ENCODE measurements around the gene RHOXF1. TPM values are rescaled to one million over a fixed set of nuclear protein-coding genes. Genes with fewer than 3 reads are reported as not detected.
A peak's percentile ranks its signal among the peaks of the same experiment; 100 is the strongest.
"Not testable (repeated sequence)": the region's sequence is repeated elsewhere in the genome, so short reads cannot be mapped to it uniquely, and the experiment has no call there.

RHOXF1 gene
- total RNA-seq, 1 experiment from 2014 or later: not detected

DNA sequence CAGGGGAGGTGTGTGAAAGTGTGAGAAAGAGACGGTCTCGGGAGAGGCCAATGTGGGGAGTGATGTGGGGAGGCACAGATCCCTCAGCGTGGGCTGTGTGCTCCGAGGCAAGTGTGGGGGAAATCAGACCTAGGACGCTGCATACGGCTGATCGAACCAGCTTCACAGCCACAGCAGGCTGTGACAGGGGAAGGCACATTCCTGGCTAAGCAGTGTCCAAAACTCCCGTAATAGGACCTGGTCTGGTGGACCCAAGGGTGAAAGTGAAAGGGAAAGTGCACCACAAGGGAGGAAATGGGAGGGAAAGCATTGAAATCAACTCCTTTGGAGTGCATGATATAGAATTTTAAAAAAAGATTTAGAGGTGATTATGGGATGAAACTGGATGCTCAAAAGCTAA, 31.8 kb upstream of the RHOXF1 start:
- H3K14ac ChIP-seq (ENCODE audit: insufficient read depth, low read length): no peak overlapping the region

DNA sequence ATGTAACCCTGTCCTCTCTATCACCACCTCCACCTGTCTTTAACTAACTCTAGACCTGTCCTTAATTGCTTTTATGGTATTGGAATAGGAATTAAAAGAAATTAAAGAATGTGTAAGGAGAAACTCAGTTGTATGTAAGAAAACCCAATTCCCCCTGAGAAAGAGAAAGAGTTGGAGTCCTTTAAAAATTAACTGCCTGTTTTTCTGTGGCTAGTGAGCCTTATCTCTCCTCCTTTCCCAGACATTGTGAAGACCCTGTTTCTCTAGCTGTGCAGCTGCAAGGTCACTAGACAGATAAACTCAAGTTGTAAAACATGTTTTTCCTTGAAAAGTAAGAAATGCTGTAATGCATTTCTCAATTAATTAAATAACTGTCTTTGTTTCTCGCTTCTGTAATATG, 30.6 kb upstream of the RHOXF1 start:
- H2BK12ac ChIP-seq (ENCODE audit: insufficient read length, low read depth, low read length); H4K5ac ChIP-seq (ENCODE audit: insufficient read length, low read depth, low read length); H2BK5ac ChIP-seq (ENCODE audit: insufficient read length, low read length); H3K79me2 ChIP-seq (ENCODE audit: insufficient read depth, low read length); H3K27ac ChIP-seq (ENCODE audit: insufficient read length, low read depth, low read length); H4K8ac ChIP-seq (replicated peaks; ENCODE audit: insufficient read length, low read depth, low read length); H3K23me2 ChIP-seq (ENCODE audit: insufficient read length, low read depth, low read length, poor library complexity, severe bottlenecking); H4K91ac ChIP-seq (ENCODE audit: insufficient read length, low read depth, low read length); H3K9ac ChIP-seq (ENCODE audit: extremely low read depth, insufficient read length, low read length); H3K14ac ChIP-seq (ENCODE audit: insufficient read depth, low read length); H3K56ac ChIP-seq (ENCODE audit: insufficient read length, low read depth, low read length); H2AK5ac ChIP-seq (ENCODE audit: insufficient read length, low read length); H3K27me3 ChIP-seq (ENCODE audit: insufficient read depth, low read length); H4K20me1 ChIP-seq (ENCODE audit: control insufficient read depth, insufficient read depth, insufficient read length); H3K4me1 ChIP-seq (ENCODE audit: insufficient read depth, low read length); H2AFZ ChIP-seq (ENCODE audit: low read length); H2BK20ac ChIP-seq (ENCODE audit: low read depth, low read length, poor library complexity, severe bottlenecking); H3K27me3 Mint-ChIP-seq (ENCODE audit: low read depth); H2BK15ac ChIP-seq (ENCODE audit: low read depth, low read length); H3K4me2 ChIP-seq (ENCODE audit: insufficient read depth, insufficient read length, low read length); H3T11ph ChIP-seq (ENCODE audit: low read length); H3K23ac ChIP-seq (ENCODE audit: insufficient read length, low read depth, low read length); H3K79me1 ChIP-seq (ENCODE audit: insufficient read depth, low read depth, low read length, poor library complexity, severe bottlenecking); DNase-seq; H3K18ac ChIP-seq (ENCODE audit: insufficient read length, low read depth, low read length); H3K4ac ChIP-seq (ENCODE audit: low read depth, low read length); H2BK120ac ChIP-seq (ENCODE audit: low read depth, low read length, poor library complexity, severe bottlenecking); H3K27ac Mint-ChIP-seq: not testable (repeated sequence)
- H3K4me1 Mint-ChIP-seq: peaks cover 11 to 14% of the 10 kb centered on the region in 2 experiments
- peaks cover 75 to 77% of the 10 kb centered on the region in 2 experiments for H3K9me3 Mint-ChIP-seq
- peaks cover 52% of the 10 kb centered on the region for H3K9me3 ChIP-seq (ENCODE audit: control insufficient read depth, low read depth, low read length)
- WGBS (ENCODE audit: extremely low coverage, insufficient read length, low lambda C conversion rate): no CpG with 5 or more reads among the region's 1 CpG
- peak overlapping the region in 1 of 2 experiments; percentile 12; a peak in 1 of 5 replicates for H3K4me3 Mint-ChIP-seq
- peaks cover 41 to 47% (median 43%) of the 10 kb centered on the region in 3 experiments for H3K36me3 Mint-ChIP-seq (ENCODE audit: insufficient read depth in 1 of 3, low read depth in 3 of 3)

More for the DNA sequence above, 31.8 kb upstream of the RHOXF1 start:
- no peaks in the 10 kb centered on the region for H4K20me1 ChIP-seq (ENCODE audit: control insufficient read depth, insufficient read depth, insufficient read length)
- no peak overlapping the region for H3K23ac ChIP-seq (ENCODE audit: insufficient read length, low read depth, low read length)
- Mint-ChIP-seq H3K27ac (no peak overlapping the region), H3K4me3 (no peak overlapping the region), H3K36me3 (ENCODE audit: insufficient read depth in 1 of 3, low read depth in 3 of 3) (peaks cover 38 to 47% (median 42%) of the 10 kb centered on the region in 3 experiments), H3K9me3 (peaks cover 63 to 65% of the 10 kb centered on the region in 2 experiments), H3K27me3 (ENCODE audit: low read depth) (peaks cover 2% of the 10 kb centered on the region), H3K4me1 (peaks cover 6 to 11% of the 10 kb centered on the region in 2 experiments)
- H2AFZ ChIP-seq (ENCODE audit: low read length): no peak overlapping the region
- no peak overlapping the region for H4K5ac ChIP-seq (ENCODE audit: insufficient read length, low read depth, low read length)
- H3K18ac ChIP-seq (ENCODE audit: insufficient read length, low read depth, low read length): no peak overlapping the region
- H2BK12ac ChIP-seq (ENCODE audit: insufficient read length, low read depth, low read length): no peak overlapping the region
- DNase-seq: no peak
- no peaks in the 10 kb centered on the region for H3K79me1 ChIP-seq (ENCODE audit: insufficient read depth, low read depth, low read length, poor library complexity, severe bottlenecking)
- H2BK20ac ChIP-seq (ENCODE audit: low read depth, low read length, poor library complexity, severe bottlenecking): no peak overlapping the region
- no peak overlapping the region for H2BK120ac ChIP-seq (ENCODE audit: low read depth, low read length, poor library complexity, severe bottlenecking)
- no peak overlapping the region for H3K56ac ChIP-seq (ENCODE audit: insufficient read length, low read depth, low read length)
- no peak overlapping the region for H2AK5ac ChIP-seq (ENCODE audit: insufficient read length, low read length)
- H3K4ac ChIP-seq (ENCODE audit: low read depth, low read length): no peak overlapping the region
- H3K9me3 ChIP-seq (ENCODE audit: control insufficient read depth, low read depth, low read length): peaks cover 52% of the 10 kb centered on the region
- TF ChIP-seq, protein P1, sequence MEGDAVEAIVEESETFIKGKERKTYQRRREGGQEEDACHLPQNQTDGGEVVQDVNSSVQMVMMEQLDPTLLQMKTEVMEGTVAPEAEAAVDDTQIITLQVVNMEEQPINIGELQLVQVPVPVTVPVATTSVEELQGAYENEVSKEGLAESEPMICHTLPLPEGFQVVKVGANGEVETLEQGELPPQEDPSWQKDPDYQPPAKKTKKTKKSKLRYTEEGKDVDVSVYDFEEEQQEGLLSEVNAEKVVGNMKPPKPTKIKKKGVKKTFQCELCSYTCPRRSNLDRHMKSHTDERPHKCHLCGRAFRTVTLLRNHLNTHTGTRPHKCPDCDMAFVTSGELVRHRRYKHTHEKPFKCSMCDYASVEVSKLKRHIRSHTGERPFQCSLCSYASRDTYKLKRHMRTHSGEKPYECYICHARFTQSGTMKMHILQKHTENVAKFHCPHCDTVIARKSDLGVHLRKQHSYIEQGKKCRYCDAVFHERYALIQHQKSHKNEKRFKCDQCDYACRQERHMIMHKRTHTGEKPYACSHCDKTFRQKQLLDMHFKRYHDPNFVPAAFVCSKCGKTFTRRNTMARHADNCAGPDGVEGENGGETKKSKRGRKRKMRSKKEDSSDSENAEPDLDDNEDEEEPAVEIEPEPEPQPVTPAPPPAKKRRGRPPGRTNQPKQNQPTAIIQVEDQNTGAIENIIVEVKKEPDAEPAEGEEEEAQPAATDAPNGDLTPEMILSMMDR (conservative IDR thresholded peaks at IDR 0.05): no peak
- no peak overlapping the region for H4K8ac ChIP-seq (replicated peaks; ENCODE audit: insufficient read length, low read depth, low read length)
- no peak overlapping the region for H4K91ac ChIP-seq (ENCODE audit: insufficient read length, low read depth, low read length)
- H3K9ac ChIP-seq (ENCODE audit: extremely low read depth, insufficient read length, low read length): no peak overlapping the region
- no peaks in the 10 kb centered on the region for H3K4me1 ChIP-seq (ENCODE audit: insufficient read depth, low read length)
- no peak overlapping the region for H3T11ph ChIP-seq (ENCODE audit: low read length)
- H3K4me2 ChIP-seq (ENCODE audit: insufficient read depth, insufficient read length, low read length): no peak overlapping the region
- no peaks in the 10 kb centered on the region for H3K79me2 ChIP-seq (ENCODE audit: insufficient read depth, low read length)
- H2BK15ac ChIP-seq (ENCODE audit: low read depth, low read length): no peak overlapping the region
- no peaks in the 10 kb centered on the region for H3K23me2 ChIP-seq (ENCODE audit: insufficient read length, low read depth, low read length, poor library complexity, severe bottlenecking)
- H2BK5ac ChIP-seq (ENCODE audit: insufficient read length, low read length): no peak overlapping the region
- H3K27ac ChIP-seq (ENCODE audit: insufficient read length, low read depth, low read length): no peak overlapping the region
- no CpG with 5 or more reads among the region's 8 CpGs for WGBS (ENCODE audit: extremely low coverage, insufficient read length, low lambda C conversion rate)
- no peaks in the 10 kb centered on the region for H3K27me3 ChIP-seq (ENCODE audit: insufficient read depth, low read length)
